Measurements from ENCODE around the gene MAPRE3.

DNA sequence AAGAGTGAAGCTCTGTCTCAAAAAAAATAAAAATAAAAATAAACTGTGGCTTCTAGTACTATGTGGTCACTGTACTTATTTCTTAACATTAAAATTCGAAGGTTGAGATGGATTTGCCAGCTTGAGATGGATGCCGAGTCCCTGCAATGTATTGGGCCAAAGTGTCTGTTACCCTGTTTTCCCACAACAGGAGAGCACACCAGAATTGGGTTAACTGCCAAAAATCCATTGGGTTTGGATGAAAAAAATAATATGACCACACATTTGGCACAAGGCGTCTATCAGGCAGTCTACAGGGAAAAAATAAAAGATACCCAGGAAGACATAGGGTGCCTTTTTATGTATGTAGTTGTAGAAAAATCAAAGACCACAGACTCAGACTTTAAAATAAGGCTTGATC is 19.2 kb upstream of the MAPRE3 start:
- no peak for TF ChIP-seq YY1 (IDR thresholded peaks at IDR 0.05; ENCODE audit: insufficient read depth, insufficient read length)
- TF ChIP-seq SUZ12 (IDR thresholded peaks at IDR 0.05; ENCODE audit: extremely low read depth, insufficient read depth, insufficient read length): no peak

All from NT2/D1 (cell line).